Activated naive CD8-positive, alpha-beta T cell treated with anti-CD3 and anti-CD28 coated beads, Interleukin-2, amount 50 U/mL, for 16 hours (primary cell): ENCODE measurements around the gene DNAH2.
"Not testable (repeated sequence)": the region's sequence is repeated elsewhere in the genome, so short reads cannot be mapped to it uniquely, and the experiment has no call there.

Experiments
- DNase-seq: peaks from one replicate; pipeline ENCODE4 v3.0.0-alpha.2; 2020; ENCODE audit warnings: low read depth, low spot score

Gene DNAH2

GRCh38 chr17:7849751-7850504, 132.4 kb downstream of the DNAH2 start:
- DNase-seq = no peak

GRCh38 chr17:7850701-7851437, 133.3 kb downstream of the DNAH2 start:
- DNase-seq = no peak

GRCh38 chr17:7851438-7852261, 134.1 kb downstream of the DNAH2 start:
- peak; percentile 85 for DNase-seq

GRCh38 chr17:7852262-7852670, 134.7 kb downstream of the DNAH2 start:
- DNase-seq = no peak

- DNase-seq = no peak
Measured at GRCh38 chr17:7852919-7853690, 135.6 kb downstream of the DNAH2 start.

GRCh38 chr17:7853691-7854038, 136.1 kb downstream of the DNAH2 start:
- no peak for DNase-seq

GRCh38 chr17:7854078-7854777, 136.7 kb downstream of the DNAH2 start:
- no peak for DNase-seq

GRCh38 chr17:7854851-7855659, 137.5 kb downstream of the DNAH2 start, which contains the start of gene TMEM88:
TSS of gene TMEM88 (plus strand) at chr17:7855066. CDS start at chr17:7855075, 9 bp downstream.
- DNase-seq = no peak

GRCh38 chr17:7855660-7856010, 138.1 kb downstream of the DNAH2 start:
- no peak for DNase-seq

- DNase-seq = no peak
Measured at GRCh38 chr17:7856011-7856810, 138.7 kb downstream of the DNAH2 start.

GRCh38 chr17:7856811-7857712, 139.5 kb downstream of the DNAH2 start, which contains the start of gene NAA38:
TSS of gene NAA38 (minus strand) at chr17:7857559. CDS start at chr17:7857463, 96 bp downstream.
- peak; percentile 85 for DNase-seq

- DNase-seq = peak; percentile 67
Measured at GRCh38 chr17:7857713-7858521, 140.4 kb downstream of the DNAH2 start, which contains the start of gene CYB5D1. TSS of gene CYB5D1 (plus strand) at chr17:7858003. CDS start at chr17:7858135, 132 bp downstream.

- no peak for DNase-seq
Measured at GRCh38 chr17:7858522-7858810, 140.9 kb downstream of the DNAH2 start.

- no peak for DNase-seq
Measured at GRCh38 chr17:7859028-7859427, 141.5 kb downstream of the DNAH2 start.

GRCh38 chr17:7862692-7863437, 145.3 kb downstream of the DNAH2 start:
- DNase-seq = no peak

- not testable (repeated sequence) for DNase-seq
Measured at GRCh38 chr17:7864384-7864783, 146.8 kb downstream of the DNAH2 start.
